ENCODE measurements around the gene MCOLN1. TPM values are rescaled to one million over a fixed set of nuclear protein-coding genes. Genes with fewer than 3 reads are reported as not detected.
A peak's percentile ranks its signal among the peaks of the same experiment; 100 is the strongest.

Gene MCOLN1
- total and polyA plus RNA-seq, 9 of the 15 experiments (the other 6 are each of a cell fraction or from before 2014, with no cell fraction given) = 0.25 to 15.4 (median 7.1) TPM

GRCh38 chr19:7524523-7524922, 2.1 kb downstream of the MCOLN1 start:
- in situ Hi-C loops (cut with MboI) = no loop called here
- no peaks in the 10 kb centered on the region for H3K9me3 ChIP-seq (replicated peaks; ENCODE audit: control insufficient read depth, insufficient read depth, low read depth, low read length)
- H3K4me1 ChIP-seq (replicated peaks in 1 of 2; ENCODE audit: control insufficient read depth in 2 of 2, insufficient read depth in 2 of 2, low read length in 2 of 2) = peaks cover 6 to 43% of the 10 kb centered on the region in 2 experiments; a peak in 4 of 5 replicates
- H4K20me1 ChIP-seq (replicated peaks; ENCODE audit: control insufficient read depth, insufficient read depth, low read length) = no peaks in the 10 kb centered on the region
- TF ChIP-seq ZNF778 (CRISPR knock-in tag; IDR thresholded peaks at IDR 0.05) (no peak), MTA2 (IDR thresholded peaks at IDR 0.05; ENCODE audit: low read depth) (no peak), BCOR (IDR thresholded peaks at IDR 0.05) (peak; percentile 56), ETS2 (tag; IDR thresholded peaks at IDR 0.05; ENCODE audit: borderline replicate concordance, poor library complexity, severe bottlenecking) (no peak), ZNF165 (CRISPR knock-in tag; IDR thresholded peaks at IDR 0.05; ENCODE audit: borderline replicate concordance) (no peak), HNRNPLL (IDR thresholded peaks at IDR 0.05; ENCODE audit: low read depth, low read length, poor library complexity, severe bottlenecking) (no peak), CTCFL (IDR thresholded peaks at IDR 0.05; ENCODE audit: borderline replicate concordance, insufficient read depth, low read depth, low read length, poor library complexity, severe bottlenecking) (no peak), RBM25 (IDR thresholded peaks at IDR 0.05; ENCODE audit: low read depth, low read length, severe bottlenecking) (peak; percentile 76), CCAR2 (IDR thresholded peaks at IDR 0.05; ENCODE audit: low read depth, low read length) (no peak)
- TF ChIP-seq, protein P1, sequence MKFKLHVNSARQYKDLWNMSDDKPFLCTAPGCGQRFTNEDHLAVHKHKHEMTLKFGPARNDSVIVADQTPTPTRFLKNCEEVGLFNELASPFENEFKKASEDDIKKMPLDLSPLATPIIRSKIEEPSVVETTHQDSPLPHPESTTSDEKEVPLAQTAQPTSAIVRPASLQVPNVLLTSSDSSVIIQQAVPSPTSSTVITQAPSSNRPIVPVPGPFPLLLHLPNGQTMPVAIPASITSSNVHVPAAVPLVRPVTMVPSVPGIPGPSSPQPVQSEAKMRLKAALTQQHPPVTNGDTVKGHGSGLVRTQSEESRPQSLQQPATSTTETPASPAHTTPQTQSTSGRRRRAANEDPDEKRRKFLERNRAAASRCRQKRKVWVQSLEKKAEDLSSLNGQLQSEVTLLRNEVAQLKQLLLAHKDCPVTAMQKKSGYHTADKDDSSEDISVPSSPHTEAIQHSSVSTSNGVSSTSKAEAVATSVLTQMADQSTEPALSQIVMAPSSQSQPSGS (CRISPR knock-in tag; IDR thresholded peaks at IDR 0.05) = no peak
- H3K9ac ChIP-seq (ENCODE audit: insufficient read depth in 1 of 2, low read depth in 2 of 2, low read length in 2 of 2) = no peak overlapping the region
- CTCF ChIA-PET (ENCODE audit: low intra/inter-chr PET ratio) = no interaction called here
- H3K79me2 ChIP-seq (ENCODE audit: control insufficient read depth, insufficient read depth, low read length) = peaks cover 4% of the 10 kb centered on the region; the same call in 2 of the 3 replicates
- no peaks in the 10 kb centered on the region for H3K27me3 ChIP-seq (ENCODE audit: control insufficient read depth in 2 of 2, insufficient read depth in 2 of 2, low read length in 2 of 2)
- no peak overlapping the region for H3K4me2 ChIP-seq (ENCODE audit: insufficient read depth, low read length)
- no peak overlapping the region for H2AFZ ChIP-seq (ENCODE audit: low read depth, low read length)
- DNase-seq (ENCODE audit: extremely low read depth in 1 of 4, low spot score in 3 of 4) = no peak
- POLR2A ChIA-PET = interaction anchor here (0.7 kb wide), 1 partner anchor 15 kb away, joined by 3 read pairs; no protein-coding TSS in a partner anchor
- H3K4me3 ChIP-seq = no peak overlapping the region
- no TSS peak for BruUV-seq (replicated peaks)
- WGBS (ENCODE audit: insufficient coverage, low coverage, missing lambda C conversion rate) = 64% methylated on average over 5 of the region's 5 CpGs
- intact Hi-C loops (cut with micrococcal nuclease) = no loop called here
- H3K27ac ChIP-seq (ENCODE audit: extremely low read depth, low read depth, low read length) = no peak overlapping the region
- peaks cover 8% of the 10 kb centered on the region; the same call in 1 of the 3 replicates for H3K36me3 ChIP-seq (ENCODE audit: control insufficient read depth, insufficient read depth, low read length)
- ATAC-seq = no peak
- no peak for FAIRE-seq
- H3K9me1 ChIP-seq (ENCODE audit: control insufficient read depth, insufficient read depth, low read length) = no peaks in the 10 kb centered on the region

Data from K562 (cell line).